ENCODE results near the gene SH2D6. TPM values are rescaled to one million over a fixed set of nuclear protein-coding genes. Genes with fewer than 3 reads are reported as not detected.
"Not testable (repeated sequence)": the region's sequence is repeated elsewhere in the genome, so short reads cannot be mapped to it uniquely, and the experiment has no call there.

The SH2D6 gene
- total RNA-seq, 4 donors from 2014 or later, result not detected

- Histone ChIP-seq H3K4me1 (peaks cover 0 to 9% of the 10 kb centered on the region in 2 donors), H3K27me3 (no peaks in the 10 kb centered on the region), H3K36me3 (no peaks in the 10 kb centered on the region), H3K27ac (no peak overlapping the region), H3K9me3 (no peaks in the 10 kb centered on the region), H3K4me3 (no peak overlapping the region)
- no peak for DNase-seq
- TF ChIP-seq POLR2A (IDR thresholded peaks at IDR 0.05), result no peak
- TF ChIP-seq, protein P1, sequence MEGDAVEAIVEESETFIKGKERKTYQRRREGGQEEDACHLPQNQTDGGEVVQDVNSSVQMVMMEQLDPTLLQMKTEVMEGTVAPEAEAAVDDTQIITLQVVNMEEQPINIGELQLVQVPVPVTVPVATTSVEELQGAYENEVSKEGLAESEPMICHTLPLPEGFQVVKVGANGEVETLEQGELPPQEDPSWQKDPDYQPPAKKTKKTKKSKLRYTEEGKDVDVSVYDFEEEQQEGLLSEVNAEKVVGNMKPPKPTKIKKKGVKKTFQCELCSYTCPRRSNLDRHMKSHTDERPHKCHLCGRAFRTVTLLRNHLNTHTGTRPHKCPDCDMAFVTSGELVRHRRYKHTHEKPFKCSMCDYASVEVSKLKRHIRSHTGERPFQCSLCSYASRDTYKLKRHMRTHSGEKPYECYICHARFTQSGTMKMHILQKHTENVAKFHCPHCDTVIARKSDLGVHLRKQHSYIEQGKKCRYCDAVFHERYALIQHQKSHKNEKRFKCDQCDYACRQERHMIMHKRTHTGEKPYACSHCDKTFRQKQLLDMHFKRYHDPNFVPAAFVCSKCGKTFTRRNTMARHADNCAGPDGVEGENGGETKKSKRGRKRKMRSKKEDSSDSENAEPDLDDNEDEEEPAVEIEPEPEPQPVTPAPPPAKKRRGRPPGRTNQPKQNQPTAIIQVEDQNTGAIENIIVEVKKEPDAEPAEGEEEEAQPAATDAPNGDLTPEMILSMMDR (IDR thresholded peaks at IDR 0.05), result no peak
- intact Hi-C loops (cut with DNase I; ENCODE audit: low total_unique reads), result no loop called here
Observed at GRCh38 chr2:85411405-85411748, 7.1 kb upstream of the SH2D6 start.

GRCh38 chr2:85413592-85414420 is 4.7 kb upstream of the SH2D6 start:
- TF ChIP-seq, protein P1 (IDR thresholded peaks at IDR 0.05), result peak in 1 of 4 experiments; percentile 30
- peak in 1 of 2 donors; percentile 64 for TF ChIP-seq POLR2A (IDR thresholded peaks at IDR 0.05)
- peak; percentile 69 to 81 for DNase-seq
- Histone ChIP-seq H3K27ac (peak overlapping the region; percentile 57 to 83), H3K4me3 (peak overlapping the region; percentile 44 to 52), H3K9me3 (no peaks in the 10 kb centered on the region), H3K27me3 (no peaks in the 10 kb centered on the region), H3K36me3 (no peaks in the 10 kb centered on the region), H3K4me1 (peaks cover 0 to 9% of the 10 kb centered on the region in 2 donors)
- intact Hi-C loops (cut with DNase I; ENCODE audit: low total_unique reads), result no loop called here

GRCh38 chr2:85414421-85414759 is 4.1 kb upstream of the SH2D6 start:
- H3K9me3 ChIP-seq; DNase-seq; H3K27me3 ChIP-seq; H3K36me3 ChIP-seq; intact Hi-C loops (cut with DNase I; ENCODE audit: low total_unique reads): not testable (repeated sequence)
- Histone ChIP-seq H3K4me3 (peak overlapping the region in 1 of 2 donors; percentile 52), H3K27ac (peak overlapping the region; percentile 57 to 83), H3K4me1 (peaks cover 0 to 14% of the 10 kb centered on the region in 2 donors)

- no peaks in the 10 kb centered on the region for H3K9me3 ChIP-seq
- no peaks in the 10 kb centered on the region for H3K27me3 ChIP-seq
- peak overlapping the region in 1 of 2 donors; percentile 83 for H3K27ac ChIP-seq
- peaks cover 0 to 14% of the 10 kb centered on the region in 2 donors for H3K4me1 ChIP-seq
- TF ChIP-seq, protein P1 (IDR thresholded peaks at IDR 0.05), result no peak
- no peak for TF ChIP-seq POLR2A (IDR thresholded peaks at IDR 0.05)
- intact Hi-C loops (cut with DNase I; ENCODE audit: low total_unique reads), result no loop called here
- no peak for DNase-seq
- no peak overlapping the region for H3K4me3 ChIP-seq
- no peaks in the 10 kb centered on the region for H3K36me3 ChIP-seq
Observed at GRCh38 chr2:85414761-85415553, 3.6 kb upstream of the SH2D6 start.

GRCh38 chr2:85415980-85416650 is 2.4 kb upstream of the SH2D6 start:
- DNase-seq, result no peak
- Histone ChIP-seq H3K4me1 (peaks cover 0 to 8% of the 10 kb centered on the region in 2 donors), H3K4me3 (no peak overlapping the region), H3K27ac (no peak overlapping the region), H3K27me3 (no peaks in the 10 kb centered on the region), H3K36me3 (no peaks in the 10 kb centered on the region), H3K9me3 (no peaks in the 10 kb centered on the region)
- TF ChIP-seq, protein P1 (IDR thresholded peaks at IDR 0.05), result no peak
- TF ChIP-seq POLR2A (IDR thresholded peaks at IDR 0.05), result no peak
- intact Hi-C loops (cut with DNase I; ENCODE audit: low total_unique reads), result no loop called here
